GM21619 (cell line): Measurements from ENCODE around the gene DENND10.
"Not testable (repeated sequence)": the region's sequence is repeated elsewhere in the genome, so short reads cannot be mapped to it uniquely, and the experiment has no call there.

Experiments used
- ATAC-seq: cut with Tn5 transposase; IDR thresholded peaks from one replicate; pipeline ENCODE4 v1.9.1; 2021; ENCODE audit not compliant: unreplicated experiment

DENND10 gene

DNA sequence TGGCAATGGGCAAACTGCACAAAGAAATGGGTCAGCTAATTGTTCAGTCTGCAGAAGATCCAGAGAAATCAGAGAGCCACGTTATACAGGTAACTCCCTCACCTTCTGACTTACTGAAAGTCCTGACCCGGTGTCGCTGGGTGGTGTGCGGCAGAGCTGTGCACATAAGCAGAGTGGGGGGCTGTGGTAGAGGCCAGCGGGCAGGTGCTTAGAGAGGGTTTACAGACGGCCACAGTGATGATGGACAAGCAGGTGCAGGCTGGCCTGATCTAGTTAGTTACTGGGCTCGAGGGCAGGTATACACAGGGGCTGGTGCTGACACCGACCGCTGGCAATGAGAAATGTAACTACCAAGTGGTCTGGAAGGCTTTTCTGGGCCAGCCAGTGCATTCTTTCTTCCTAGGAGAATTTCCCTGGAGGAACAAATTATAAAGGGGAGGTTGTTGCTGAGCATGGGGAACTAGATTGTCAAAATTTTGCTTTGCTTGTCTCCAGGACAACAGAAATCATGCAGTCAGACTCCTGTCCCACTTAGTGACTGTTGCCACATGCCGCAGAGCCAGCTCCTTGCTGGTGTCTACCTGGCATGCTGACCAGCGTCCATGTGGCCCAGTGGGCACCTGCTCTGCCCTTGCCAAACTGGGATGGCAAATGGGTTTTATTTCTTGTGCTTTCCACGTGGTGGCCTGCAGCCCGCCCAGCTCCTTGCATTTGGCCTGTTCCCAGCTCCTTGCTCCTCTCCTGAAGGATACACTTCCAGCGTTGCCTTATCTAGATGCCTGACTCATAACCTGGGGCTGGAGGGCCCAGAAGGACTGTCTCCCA is 28.8 kb downstream of the DENND10 start:
- ATAC-seq, result no peak

DNA sequence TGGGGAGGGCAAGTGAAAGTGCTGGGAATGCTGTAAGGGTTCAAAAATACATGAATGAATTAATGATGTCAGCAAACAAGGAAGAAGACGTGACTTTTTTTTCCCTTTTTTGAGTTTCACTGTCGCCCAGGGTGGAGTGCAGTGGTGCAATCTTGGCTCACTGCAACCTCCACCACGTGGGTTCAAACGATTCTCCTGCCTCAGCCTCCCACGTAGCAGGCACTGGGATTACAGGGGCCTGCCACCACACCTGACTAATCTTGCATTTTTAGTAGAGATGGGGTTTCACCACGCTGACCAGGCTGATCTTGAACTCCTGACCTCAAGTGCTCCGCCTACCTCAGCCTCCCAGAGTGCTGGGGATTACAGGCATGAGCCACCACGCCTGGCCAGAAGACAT is 30.0 kb downstream of the DENND10 start:
- ATAC-seq, result no peak

GRCh38 chr10:119135513-119135881 is 31.6 kb downstream of the DENND10 start:
- no peak for ATAC-seq

DNA sequence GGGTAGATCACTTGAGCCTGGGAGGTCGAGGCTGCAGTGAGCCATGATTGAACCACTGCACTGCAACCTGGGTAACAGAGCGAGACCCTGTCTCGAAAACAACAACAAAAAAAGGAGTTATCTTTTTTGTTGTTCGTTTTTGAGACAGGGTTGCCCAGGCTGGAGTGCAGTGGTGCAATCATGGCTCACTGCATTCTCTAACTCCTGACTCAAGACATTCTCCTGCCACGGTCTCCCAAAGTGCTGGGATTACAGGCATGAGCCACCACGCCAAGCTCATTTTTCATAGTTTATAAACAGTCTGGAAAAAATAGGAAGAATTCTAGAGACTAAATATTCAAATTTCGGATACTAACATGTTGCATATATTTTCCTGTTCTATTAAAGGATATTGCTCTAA is 32.2 kb downstream of the DENND10 start:
- no peak for ATAC-seq

- not testable (repeated sequence) for ATAC-seq
These were observed 34.0 kb downstream of the DENND10 start for GRCh38 chr10:119137878-119138277.

DNA sequence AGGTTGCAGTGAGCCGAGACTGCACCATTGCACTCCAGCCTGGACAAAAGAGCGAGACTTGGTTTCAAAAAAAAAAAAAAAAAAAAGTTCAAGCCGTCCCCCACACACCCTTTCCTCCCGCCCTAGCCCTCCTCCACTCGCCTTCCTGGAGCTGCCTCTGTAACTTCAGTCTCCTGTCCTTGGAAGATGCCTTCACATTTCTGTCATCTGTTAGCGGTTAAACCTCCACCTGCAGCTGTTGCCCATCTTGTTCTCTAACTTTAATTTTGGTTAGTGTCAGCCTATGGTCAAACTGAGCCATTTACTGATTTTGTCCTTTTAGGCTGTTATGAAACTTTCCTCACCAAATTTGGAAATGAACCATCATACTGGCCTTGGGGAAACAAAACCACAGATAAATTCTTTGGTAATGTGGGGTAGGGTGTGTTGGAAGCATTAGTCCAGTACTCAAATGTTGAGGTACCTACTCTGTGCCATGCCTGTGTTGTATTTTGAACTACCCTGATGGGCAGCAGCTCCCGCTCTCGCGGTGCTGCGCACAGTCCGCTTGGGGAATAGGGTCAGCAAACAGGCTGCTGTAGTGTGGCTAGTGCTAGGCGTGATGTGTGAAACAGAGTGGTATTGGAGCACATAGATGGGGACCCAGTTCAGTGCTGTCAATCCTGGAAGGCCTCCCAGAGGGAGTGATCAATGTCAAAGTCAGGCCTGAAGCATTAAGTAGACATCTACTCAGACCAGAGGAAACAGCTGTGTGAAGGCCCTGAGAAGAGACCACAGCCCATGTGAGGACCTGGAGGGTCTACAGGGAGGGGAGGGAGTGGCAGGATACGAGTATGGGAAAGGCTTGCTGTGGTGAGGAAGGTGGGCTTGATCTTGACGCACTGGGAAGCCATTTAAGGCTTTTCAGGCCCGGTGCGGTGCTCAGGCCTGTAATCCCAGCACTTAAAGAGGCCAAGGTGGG is 34.7 kb downstream of the DENND10 start:
- no peak for ATAC-seq

GRCh38 chr10:119139464-119140067 is 35.7 kb downstream of the DENND10 start:
- ATAC-seq, result no peak

GRCh38 chr10:119140603-119141245 is 36.8 kb downstream of the DENND10 start:
- no peak for ATAC-seq

GRCh38 chr10:119143657-119144056 is 39.7 kb downstream of the DENND10 start:
- no peak for ATAC-seq

DNA sequence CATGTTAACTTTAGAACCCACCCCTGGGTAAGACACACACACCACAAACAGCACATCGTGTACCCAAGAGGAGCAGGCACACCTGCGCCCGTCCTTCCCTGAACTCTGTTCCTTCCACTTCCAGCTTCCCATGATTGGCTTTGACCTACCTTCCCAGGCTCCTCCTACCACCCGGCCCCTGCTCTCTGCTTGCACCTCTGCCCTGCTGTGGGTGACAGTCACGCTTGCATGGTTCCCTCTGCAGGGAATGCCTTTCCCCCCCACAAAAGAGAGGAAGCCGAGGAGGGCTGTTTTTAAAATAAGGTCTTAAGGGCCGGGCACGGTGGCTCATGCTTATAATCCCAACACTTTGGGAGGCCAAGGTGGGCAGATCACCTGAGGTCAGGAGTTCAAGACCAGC is 45.2 kb downstream of the DENND10 start:
- ATAC-seq, result no peak

GRCh38 chr10:119149729-119150128 is 45.8 kb downstream of the DENND10 start:
- no peak for ATAC-seq

DNA sequence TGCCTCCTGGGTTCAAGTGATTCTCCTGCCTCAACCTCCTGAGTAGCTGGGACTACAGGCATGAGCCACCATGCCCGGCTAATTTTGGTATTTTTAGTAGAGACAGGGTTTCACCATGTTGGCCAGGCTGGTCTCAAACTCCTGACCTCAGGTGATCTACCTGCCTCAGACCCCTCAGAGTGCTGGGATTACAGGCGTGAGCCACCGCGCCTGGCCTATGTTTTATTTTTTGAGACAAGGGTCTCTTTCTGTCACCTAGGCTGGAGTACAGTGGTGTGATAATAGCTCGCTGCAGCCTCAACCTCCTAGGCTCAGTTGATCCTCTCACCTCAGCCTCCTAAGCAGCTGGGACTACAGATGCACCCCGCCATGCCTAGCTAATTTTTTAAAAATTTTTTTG is 47.7 kb downstream of the DENND10 start:
- not testable (repeated sequence) for ATAC-seq

- ATAC-seq, result no peak
These were observed 49.1 kb downstream of the DENND10 start for GRCh38 chr10:119153041-119153440.

DNA sequence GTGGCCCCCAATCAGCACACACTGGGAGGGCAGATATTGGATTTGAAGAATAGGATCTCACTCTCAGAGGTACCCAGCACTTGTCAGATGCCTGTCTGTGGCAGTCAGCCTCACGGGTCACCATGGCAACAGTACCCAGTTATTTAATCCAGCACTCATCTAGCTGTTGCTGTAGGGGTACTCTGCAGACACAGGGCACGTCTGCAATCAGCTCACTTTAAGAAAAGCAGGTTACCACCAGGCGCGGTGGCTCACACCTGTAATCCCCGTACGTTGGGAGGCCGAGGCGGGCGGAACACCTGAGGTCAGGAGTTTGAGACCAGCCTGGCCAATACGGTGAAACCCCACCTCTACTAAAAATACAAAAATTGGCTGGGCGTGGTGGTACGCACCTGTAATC is 49.7 kb downstream of the DENND10 start:
- no peak for ATAC-seq

- no peak for ATAC-seq
These were observed 55.4 kb downstream of the DENND10 start for GRCh38 chr10:119159332-119159731.

GRCh38 chr10:119161680-119162451 is 58.0 kb downstream of the DENND10 start:
- ATAC-seq, result no peak

GRCh38 chr10:119162452-119163092 is 58.7 kb downstream of the DENND10 start:
- no peak for ATAC-seq

DNA sequence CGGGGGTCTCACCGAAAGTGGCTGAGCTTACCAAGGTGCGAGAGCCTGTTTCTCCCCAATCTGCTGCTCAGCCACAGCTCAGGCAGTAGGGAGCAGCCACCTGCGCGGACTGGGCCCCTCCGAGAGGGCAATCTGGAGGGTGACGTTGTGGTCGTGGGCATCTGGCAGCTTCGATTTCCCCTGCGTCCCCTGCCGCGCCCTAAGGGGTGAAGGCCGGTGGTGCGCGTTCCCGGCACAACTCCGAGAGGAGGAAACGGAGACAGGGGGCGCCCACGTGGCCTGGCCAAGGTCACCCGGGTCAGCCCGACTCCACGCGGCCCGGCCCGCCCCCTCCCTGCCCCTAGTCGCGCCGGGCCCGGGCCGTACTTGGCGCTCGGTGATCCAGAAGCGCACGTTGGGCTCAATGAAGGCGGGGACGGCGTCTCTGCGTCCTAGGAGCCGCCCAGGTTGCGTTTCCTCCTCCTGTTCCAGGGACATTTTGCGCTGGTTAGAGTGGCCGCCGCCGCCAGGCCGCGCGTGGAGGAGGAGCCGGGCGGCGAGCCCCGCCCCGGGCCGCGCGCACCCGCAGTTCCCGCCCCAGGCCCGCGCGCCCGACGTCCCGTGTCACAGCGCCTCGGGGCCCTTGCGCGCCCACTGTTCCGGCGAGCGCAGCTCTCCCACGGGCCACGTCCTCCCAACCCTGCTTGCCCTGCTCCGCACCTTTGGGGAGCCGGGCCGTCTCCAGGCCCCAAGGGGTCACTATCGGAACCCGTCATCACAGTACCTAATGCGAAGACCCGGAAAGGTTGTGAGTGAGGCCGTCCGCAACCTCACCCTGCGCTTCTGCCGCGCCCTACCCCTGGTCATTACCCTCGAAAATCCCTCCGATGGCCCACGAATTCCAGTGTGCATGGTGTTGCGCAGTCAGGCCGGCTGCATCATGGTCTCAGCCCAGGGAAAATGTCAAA is 61.5 kb downstream of the DENND10 start, which contains the start of gene SFXN4:
SFXN4 (minus strand) TSS at position 544 of the 947 bp plus-strand sequence; CDS start at position 477, 67 bp downstream.
- peak; percentile 90 for ATAC-seq

DNA sequence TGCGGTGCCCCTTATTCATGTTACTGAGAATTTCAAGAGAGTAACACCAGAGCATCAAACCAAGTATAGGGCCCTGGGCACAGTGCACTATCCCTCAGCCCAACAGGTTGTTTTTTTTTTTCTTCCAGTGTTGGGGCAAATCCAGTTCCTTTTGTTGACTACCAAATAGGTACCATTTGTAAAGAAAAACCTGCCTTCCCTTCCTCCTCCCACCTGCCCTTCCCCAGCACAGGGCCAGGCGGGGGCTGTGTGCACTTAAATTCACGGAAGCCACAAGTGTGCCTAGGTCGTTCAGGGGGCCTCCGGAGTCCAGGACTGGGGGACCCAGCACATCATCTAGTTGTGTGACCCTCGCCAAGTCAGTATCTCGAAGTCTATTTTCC is 62.2 kb downstream of the DENND10 start:
- ATAC-seq, result peak; percentile 1
